Prostate gland (tissue), 2 donors: Measurements from ENCODE around the gene BABAM2. TPM values are rescaled to one million over a fixed set of nuclear protein-coding genes. Genes with fewer than 3 reads are reported as not detected.

ENCODE experiments used
- DNase-seq: peaks from one replicate; pipeline ENCODE4 v3.0.0-alpha.2; 2019; ENCODE audit warnings: low spot score
- H3K27ac ChIP-seq, 2 donors: fragments of 200-600 bp; sonication (generic); 2 replicates each; pipeline ENCODE4 v1.5.1; 2017 to 2019
- H3K27me3 ChIP-seq: fragments of 200-600 bp; sonication (generic); replicated peaks from 2 replicates; pipeline ENCODE4 v1.5.1; 2019; ENCODE audit not compliant: insufficient read depth
- H3K36me3 ChIP-seq, 2 donors: fragments of 200-600 bp; sonication (generic); 1 replicate in 1 of 2; 2 replicates in 1 of 2; pipeline versions ENCODE4 v1.5.1 to v1.8.1; 2017 to 2019
- H3K4me1 ChIP-seq: fragments of 200-600 bp; sonication (generic); replicated peaks from 2 replicates; pipeline ENCODE4 v1.5.1; 2019
- H3K4me3 ChIP-seq, 2 donors: fragments of 200-600 bp; sonication (generic); 2 replicates each; pipeline ENCODE4 v1.5.1; 2017 to 2019
- H3K9me3 ChIP-seq: fragments of 200-600 bp; sonication (generic); 2 replicates; pipeline ENCODE4 v1.5.1; 2017
- CTCF ChIP-seq, 4 experiments: fragments of 200-600 bp in 2 of 4; fragments of 450-650 bp in 2 of 4; sonication (generic) in 2 of 4; IDR thresholded peaks; 1 replicate in 3 of 4; 2 replicates in 1 of 4; pipeline ENCODE4 v1.5.1; 2016 to 2019; ENCODE audit warnings: antibody characterized with exemption in 4 of 4, mild to moderate bottlenecking in 2 of 4, moderate library complexity in 2 of 4
- POLR2A ChIP-seq: fragments of 450-650 bp; IDR thresholded peaks from one replicate; pipeline ENCODE4 v1.6.1; 2016; ENCODE audit warnings: antibody characterized with exemption, mild to moderate bottlenecking
- POLR2AphosphoS5 ChIP-seq: sonication (generic); formaldehyde crosslinking; IDR thresholded peaks from one replicate; pipeline ENCODE4 v1.6.1; 2017; ENCODE audit warnings: antibody characterized with exemption
- WGBS: methylation state at CpG from one replicate; pipeline ENCODE4 v1.1.5; 2018; 5-methylcytosine and 5-hydroxymethylcytosine counted together
- intact Hi-C: fragments of 100-400 bp; cut with DNase I; formaldehyde crosslinking; loops from one replicate; pipeline ENCODE4 v1.14.2; 2022
- total RNA-seq, 2 donors: library from RNA; depleted of rRNA; stranded (reverse); fragments of >200 nt; gene quantifications; one replicate each; pipeline ENCODE4 v1.1.0, GENCODE V29; 2016

BABAM2 gene
- total RNA-seq, 2 donors from 2014 or later: 35.8 to 37.3 TPM

GRCh38 chr2:28175028-28175427 is 284.5 kb downstream of the BABAM2 start:
- Histone ChIP-seq H3K4me3 (no peak overlapping the region), H3K27me3 (no peaks in the 10 kb centered on the region), H3K4me1 (no peaks in the 10 kb centered on the region), H3K36me3 (no peaks in the 10 kb centered on the region), H3K27ac (no peak overlapping the region), H3K9me3 (no peaks in the 10 kb centered on the region)
- intact Hi-C loops: no loop called here
- WGBS: 90% methylated on average over 3 of the region's 3 CpGs
- TF ChIP-seq CTCF (IDR thresholded peaks at IDR 0.05): no peak
- no peak for TF ChIP-seq POLR2AphosphoS5
- no peak for TF ChIP-seq POLR2A
- no peak for DNase-seq

DNA sequence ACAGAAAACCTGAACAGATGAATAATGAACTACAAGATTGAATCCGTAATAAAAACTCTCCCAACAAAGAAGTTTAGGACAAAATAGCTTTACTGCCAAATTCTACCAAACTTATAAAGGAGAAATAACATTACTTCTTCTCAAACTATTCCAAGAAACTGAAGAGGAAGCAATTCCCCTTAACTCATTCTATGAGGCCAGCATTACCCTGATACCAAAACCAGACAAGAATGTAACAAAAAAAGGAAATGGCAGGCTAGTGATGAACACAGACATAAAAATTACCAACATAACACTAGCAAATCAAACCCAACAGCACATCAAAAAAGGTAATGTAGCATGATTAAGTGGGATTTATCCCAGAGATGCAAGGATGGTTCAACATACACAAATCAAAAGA is 288.4 kb downstream of the BABAM2 start:
- H3K4me1 ChIP-seq: no peaks in the 10 kb centered on the region
- H3K27me3 ChIP-seq: no peaks in the 10 kb centered on the region
- intact Hi-C loops: no loop called here
- no peaks in the 10 kb centered on the region for H3K36me3 ChIP-seq
- H3K4me3 ChIP-seq: no peak overlapping the region
- TF ChIP-seq POLR2AphosphoS5 (no peak), CTCF (IDR thresholded peaks at IDR 0.05) (no peak), POLR2A (no peak)
- WGBS: 100% methylated on average over 1 of the region's 1 CpG
- no peaks in the 10 kb centered on the region for H3K9me3 ChIP-seq
- H3K27ac ChIP-seq: no peak overlapping the region
- DNase-seq: no peak

DNA sequence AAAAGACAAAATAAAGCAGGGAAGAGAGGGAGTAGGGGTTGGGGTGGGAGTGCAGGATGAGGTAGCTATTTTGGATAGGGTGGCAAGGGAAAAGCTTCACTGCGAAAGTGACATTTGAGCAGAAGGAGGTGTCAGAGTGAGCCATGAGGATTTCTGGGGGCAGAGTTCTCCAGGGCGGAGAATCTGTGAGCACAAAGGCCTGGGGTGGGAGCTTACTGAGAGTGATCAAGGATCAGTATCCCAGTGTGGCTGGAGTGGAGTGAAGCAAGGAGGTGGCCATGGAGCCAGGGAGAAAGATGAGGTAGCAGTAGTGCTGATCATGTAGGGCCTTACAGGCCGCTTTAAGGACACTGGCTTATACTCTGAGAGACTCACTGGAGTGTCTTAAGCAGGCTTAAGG is 291.3 kb downstream of the BABAM2 start:
- no peak for DNase-seq
- no peak overlapping the region for H3K27ac ChIP-seq
- no peaks in the 10 kb centered on the region for H3K36me3 ChIP-seq
- TF ChIP-seq POLR2AphosphoS5 (no peak), CTCF (IDR thresholded peaks at IDR 0.05) (no peak), POLR2A (no peak)
- no peaks in the 10 kb centered on the region for H3K4me1 ChIP-seq
- no peaks in the 10 kb centered on the region for H3K9me3 ChIP-seq
- no peak overlapping the region for H3K4me3 ChIP-seq
- WGBS: 97% methylated on average over 3 of the region's 3 CpGs
- intact Hi-C loops: no loop called here
- H3K27me3 ChIP-seq: no peaks in the 10 kb centered on the region

DNA sequence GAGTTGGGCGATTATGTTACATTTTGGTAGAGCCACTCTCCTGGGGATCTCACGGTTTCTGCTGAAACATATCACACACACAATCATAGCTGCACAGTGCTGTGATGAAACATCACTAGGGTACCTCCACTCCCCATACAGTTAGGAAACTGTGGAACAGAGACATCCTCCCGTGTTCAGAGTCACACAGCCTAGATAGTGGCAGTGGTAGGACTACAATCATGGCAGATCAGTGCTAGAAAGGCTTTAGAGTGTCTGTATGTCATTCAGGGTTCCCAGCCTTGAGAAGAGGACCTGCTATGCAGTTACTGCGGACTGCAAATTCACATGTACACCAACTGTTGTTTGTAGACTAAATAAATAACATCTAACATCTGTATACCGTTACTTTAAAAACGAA is 291.8 kb downstream of the BABAM2 start:
- no peak for DNase-seq
- no peak overlapping the region for H3K27ac ChIP-seq
- no peak overlapping the region for H3K4me3 ChIP-seq
- H3K27me3 ChIP-seq: no peaks in the 10 kb centered on the region
- WGBS: 87% methylated on average over 6 of the region's 6 CpGs
- H3K36me3 ChIP-seq: no peaks in the 10 kb centered on the region
- H3K9me3 ChIP-seq: no peaks in the 10 kb centered on the region
- no peak for TF ChIP-seq CTCF (IDR thresholded peaks at IDR 0.05)
- TF ChIP-seq POLR2AphosphoS5: no peak
- TF ChIP-seq POLR2A: no peak
- no peaks in the 10 kb centered on the region for H3K4me1 ChIP-seq
- intact Hi-C loops: no loop called here

- intact Hi-C loops: no loop called here
- no peak overlapping the region for H3K4me3 ChIP-seq
- peak; percentile 8 for DNase-seq
- 55% methylated on average over 5 of the region's 5 CpGs for WGBS
- no peaks in the 10 kb centered on the region for H3K9me3 ChIP-seq
- H3K4me1 ChIP-seq: no peaks in the 10 kb centered on the region
- H3K27me3 ChIP-seq: no peaks in the 10 kb centered on the region
- no peak overlapping the region for H3K27ac ChIP-seq
- TF ChIP-seq POLR2A: no peak
- peak; percentile 68 for TF ChIP-seq POLR2AphosphoS5
- H3K36me3 ChIP-seq: no peaks in the 10 kb centered on the region
Observed at GRCh38 chr2:28185153-28185552, 294.6 kb downstream of the BABAM2 start.

DNA sequence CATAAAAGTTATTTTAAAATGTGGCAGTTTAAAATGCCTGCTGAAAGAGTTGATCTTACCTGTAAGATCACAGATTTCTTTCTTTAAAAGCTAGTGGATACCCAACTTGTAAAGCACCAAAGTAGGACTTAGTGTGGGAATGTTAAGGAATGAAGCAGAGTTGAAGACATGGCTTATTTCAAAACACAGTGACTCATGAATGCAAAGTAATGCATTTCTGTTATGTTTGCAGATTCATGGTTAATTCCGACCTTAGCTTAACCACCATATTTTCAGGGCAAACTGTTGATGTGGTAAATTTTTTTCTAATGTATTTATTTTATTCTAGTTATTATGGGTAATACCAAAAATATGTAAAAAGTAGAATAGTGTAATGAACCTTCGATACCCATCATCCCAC is 295.4 kb downstream of the BABAM2 start:
- H3K9me3 ChIP-seq: no peaks in the 10 kb centered on the region
- no peaks in the 10 kb centered on the region for H3K4me1 ChIP-seq
- DNase-seq: no peak
- no peaks in the 10 kb centered on the region for H3K27me3 ChIP-seq
- no peak overlapping the region for H3K4me3 ChIP-seq
- H3K27ac ChIP-seq: no peak overlapping the region
- TF ChIP-seq POLR2A (no peak), CTCF (IDR thresholded peaks at IDR 0.05) (no peak), POLR2AphosphoS5 (no peak)
- intact Hi-C loops: no loop called here
- WGBS: 93% methylated on average over 2 of the region's 2 CpGs
- no peaks in the 10 kb centered on the region for H3K36me3 ChIP-seq
